K562 (cell line): ENCODE measurements around the gene SH3BGRL2. TPM values are rescaled to one million over a fixed set of nuclear protein-coding genes. Genes with fewer than 3 reads are reported as not detected.

Experiments
- MECOM ChIP-seq: fragments of 250-450 bp; sonication (Bioruptor Pico); IDR thresholded peaks from 2 replicates; pipeline ENCODE4 v1.8.0; 2022; ENCODE audit warnings: inconsistent platforms
- MTA3 ChIP-seq: fragments of 450-650 bp; formaldehyde crosslinking; IDR thresholded peaks from 2 replicates; pipeline ENCODE4 v1.6.1; 2017; ENCODE audit warnings: mild to moderate bottlenecking, borderline replicate concordance
- SIX5 ChIP-seq, 2 experiments: IDR thresholded peaks; 2 replicates each; pipeline ENCODE4 v1.6.1; 2011; ENCODE audit warnings: low read length in 2 of 2, borderline replicate concordance in 1 of 2, low read depth in 1 of 2, mild to moderate bottlenecking in 1 of 2, moderate library complexity in 1 of 2; ENCODE audit not compliant: insufficient read depth in 1 of 2
- SRSF1 ChIP-seq: fragments of 200-400 bp; formaldehyde crosslinking; IDR thresholded peaks from 2 replicates; pipeline ENCODE4 v1.6.1; 2017; ENCODE audit warnings: mild to moderate bottlenecking, low read depth, low read length, moderate library complexity
- TAF1 ChIP-seq: IDR thresholded peaks from 2 replicates; pipeline ENCODE4 v1.6.1; 2011; ENCODE audit warnings: mild to moderate bottlenecking, low read length, moderate library complexity; ENCODE audit not compliant: insufficient read depth, control insufficient read depth, severe bottlenecking; ENCODE audit errors: extremely low read depth
- ZFX ChIP-seq: sonication (generic); formaldehyde crosslinking; IDR thresholded peaks from 2 replicates; pipeline ENCODE4 v1.8.0; 2022; ENCODE audit warnings: mild to moderate bottlenecking, missing genetic modification reagents, moderate library complexity
- ZNF41 ChIP-seq: fragments of 250-450 bp; sonication (Bioruptor Pico); conservative IDR thresholded peaks from 2 replicates; pipeline ENCODE4 v1.4.0; 2020; ENCODE audit warnings: mild to moderate bottlenecking
- ZNF77 ChIP-seq: fragments of 250-450 bp; sonication (Bioruptor Pico); IDR thresholded peaks from 2 replicates; pipeline ENCODE4 v1.5.0; 2020
- ZNF785 ChIP-seq: fragments of 250-450 bp; sonication (Bioruptor Pico); IDR thresholded peaks from 2 replicates; pipeline ENCODE4 v1.4.0; 2020; ENCODE audit warnings: mild to moderate bottlenecking
- polyA plus RNA-seq, 8 experiments: library from polyadenylated mRNA; depleted of rRNA in 4 of 8; stranded (reverse) in 5 of 8; unstranded in 3 of 8; fragments of >200 nt; fragmentation: Nextera tagmentation in 2 of 8; fragmentation: Illumina TruSeq in 1 of 8; extraction: Ambion mirVana in 2 of 8; extraction: Trizol in 1 of 8; gene quantifications; 2 replicates each; pipeline versions ENCODE4 v1.2.1 to v1.2.3, GENCODE V29; 2011 to 2014; ENCODE audit warnings: inconsistent platforms in 1 of 8, missing spikeins in 1 of 8
- total RNA-seq, 7 experiments: library from RNA; depleted of rRNA in 6 of 7; stranded (reverse); fragments of >200 nt in 6 of 7; fragmentation: Illumina TruSeq in 2 of 7; extraction: Trizol in 2 of 7; gene quantifications; 2 replicates each; pipeline versions ENCODE4 v1.2.1 to v1.2.3, GENCODE V29; 2011 to 2021; ENCODE audit warnings: low replicate concordance in 1 of 7
- TF ChIP-seq, protein P1 (sequence below): fragments of 200-400 bp; formaldehyde crosslinking; IDR thresholded peaks from 2 replicates; pipeline ENCODE4 v1.6.1; 2017; ENCODE audit warnings: mild to moderate bottlenecking, low read depth, low read length, moderate library complexity
- TF ChIP-seq, protein P2 (sequence below): sonication (generic); formaldehyde crosslinking; IDR thresholded peaks from 2 replicates; pipeline ENCODE4 v1.8.0; 2022; ENCODE audit warnings: mild to moderate bottlenecking, missing genetic modification reagents
- TF ChIP-seq, protein P3 (sequence below): IDR thresholded peaks from 2 replicates; pipeline ENCODE4 v1.6.1; 2014; ENCODE audit warnings: antibody characterized with exemption
- TF ChIP-seq, protein P4 (sequence below): fragments of 450-650 bp; IDR thresholded peaks from 2 replicates; pipeline ENCODE4 v1.6.1; 2017; ENCODE audit warnings: antibody characterized with exemption

The SH3BGRL2 gene
- total and polyA plus RNA-seq, 9 of the 15 experiments (the other 6 are each of a cell fraction or from before 2014, with no cell fraction given), result 4.4 to 12.1 (median 7.3) TPM

DNA sequence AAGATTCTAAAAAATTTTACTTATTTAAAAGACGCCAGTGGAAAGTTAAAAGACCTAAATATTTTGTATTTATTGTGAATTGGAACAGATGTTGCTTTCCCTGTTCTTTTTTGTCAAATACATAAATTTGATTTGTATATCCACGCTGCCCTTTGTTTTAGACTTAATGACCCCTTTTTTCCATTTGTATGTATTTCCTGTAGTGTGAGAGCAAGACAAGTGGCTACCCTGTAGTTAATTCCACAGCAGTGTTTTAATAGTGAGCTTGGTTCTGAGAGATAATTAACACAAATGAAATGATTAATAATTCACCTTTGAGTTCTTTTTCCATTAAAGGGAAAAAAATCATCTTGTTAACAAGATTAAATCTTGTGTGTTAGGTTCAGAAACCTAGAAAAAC lies 16.6 kb downstream of the SH3BGRL2 start (continued):
- TF ChIP-seq, protein P1, sequence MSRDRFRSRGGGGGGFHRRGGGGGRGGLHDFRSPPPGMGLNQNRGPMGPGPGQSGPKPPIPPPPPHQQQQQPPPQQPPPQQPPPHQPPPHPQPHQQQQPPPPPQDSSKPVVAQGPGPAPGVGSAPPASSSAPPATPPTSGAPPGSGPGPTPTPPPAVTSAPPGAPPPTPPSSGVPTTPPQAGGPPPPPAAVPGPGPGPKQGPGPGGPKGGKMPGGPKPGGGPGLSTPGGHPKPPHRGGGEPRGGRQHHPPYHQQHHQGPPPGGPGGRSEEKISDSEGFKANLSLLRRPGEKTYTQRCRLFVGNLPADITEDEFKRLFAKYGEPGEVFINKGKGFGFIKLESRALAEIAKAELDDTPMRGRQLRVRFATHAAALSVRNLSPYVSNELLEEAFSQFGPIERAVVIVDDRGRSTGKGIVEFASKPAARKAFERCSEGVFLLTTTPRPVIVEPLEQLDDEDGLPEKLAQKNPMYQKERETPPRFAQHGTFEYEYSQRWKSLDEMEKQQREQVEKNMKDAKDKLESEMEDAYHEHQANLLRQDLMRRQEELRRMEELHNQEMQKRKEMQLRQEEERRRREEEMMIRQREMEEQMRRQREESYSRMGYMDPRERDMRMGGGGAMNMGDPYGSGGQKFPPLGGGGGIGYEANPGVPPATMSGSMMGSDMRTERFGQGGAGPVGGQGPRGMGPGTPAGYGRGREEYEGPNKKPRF, result no peak
- TF ChIP-seq, protein P2, sequence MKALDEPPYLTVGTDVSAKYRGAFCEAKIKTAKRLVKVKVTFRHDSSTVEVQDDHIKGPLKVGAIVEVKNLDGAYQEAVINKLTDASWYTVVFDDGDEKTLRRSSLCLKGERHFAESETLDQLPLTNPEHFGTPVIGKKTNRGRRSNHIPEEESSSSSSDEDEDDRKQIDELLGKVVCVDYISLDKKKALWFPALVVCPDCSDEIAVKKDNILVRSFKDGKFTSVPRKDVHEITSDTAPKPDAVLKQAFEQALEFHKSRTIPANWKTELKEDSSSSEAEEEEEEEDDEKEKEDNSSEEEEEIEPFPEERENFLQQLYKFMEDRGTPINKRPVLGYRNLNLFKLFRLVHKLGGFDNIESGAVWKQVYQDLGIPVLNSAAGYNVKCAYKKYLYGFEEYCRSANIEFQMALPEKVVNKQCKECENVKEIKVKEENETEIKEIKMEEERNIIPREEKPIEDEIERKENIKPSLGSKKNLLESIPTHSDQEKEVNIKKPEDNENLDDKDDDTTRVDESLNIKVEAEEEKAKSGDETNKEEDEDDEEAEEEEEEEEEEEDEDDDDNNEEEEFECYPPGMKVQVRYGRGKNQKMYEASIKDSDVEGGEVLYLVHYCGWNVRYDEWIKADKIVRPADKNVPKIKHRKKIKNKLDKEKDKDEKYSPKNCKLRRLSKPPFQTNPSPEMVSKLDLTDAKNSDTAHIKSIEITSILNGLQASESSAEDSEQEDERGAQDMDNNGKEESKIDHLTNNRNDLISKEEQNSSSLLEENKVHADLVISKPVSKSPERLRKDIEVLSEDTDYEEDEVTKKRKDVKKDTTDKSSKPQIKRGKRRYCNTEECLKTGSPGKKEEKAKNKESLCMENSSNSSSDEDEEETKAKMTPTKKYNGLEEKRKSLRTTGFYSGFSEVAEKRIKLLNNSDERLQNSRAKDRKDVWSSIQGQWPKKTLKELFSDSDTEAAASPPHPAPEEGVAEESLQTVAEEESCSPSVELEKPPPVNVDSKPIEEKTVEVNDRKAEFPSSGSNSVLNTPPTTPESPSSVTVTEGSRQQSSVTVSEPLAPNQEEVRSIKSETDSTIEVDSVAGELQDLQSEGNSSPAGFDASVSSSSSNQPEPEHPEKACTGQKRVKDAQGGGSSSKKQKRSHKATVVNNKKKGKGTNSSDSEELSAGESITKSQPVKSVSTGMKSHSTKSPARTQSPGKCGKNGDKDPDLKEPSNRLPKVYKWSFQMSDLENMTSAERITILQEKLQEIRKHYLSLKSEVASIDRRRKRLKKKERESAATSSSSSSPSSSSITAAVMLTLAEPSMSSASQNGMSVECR (CRISPR knock-in tag), result no peak
- no peak for TF ChIP-seq ZNF77 (CRISPR knock-in tag)
- no peak for TF ChIP-seq MECOM
- TF ChIP-seq SRSF1, result no peak
- no peak for TF ChIP-seq TAF1
- no peak for TF ChIP-seq SIX5 (IDR thresholded peaks at IDR 0.05; ENCODE audit: borderline replicate concordance in 1 of 2, insufficient read depth in 1 of 2, low read depth in 1 of 2, low read length in 2 of 2)
- no peak for TF ChIP-seq ZNF41 (CRISPR knock-in tag)
- TF ChIP-seq ZNF785, result no peak
- TF ChIP-seq, protein P3, sequence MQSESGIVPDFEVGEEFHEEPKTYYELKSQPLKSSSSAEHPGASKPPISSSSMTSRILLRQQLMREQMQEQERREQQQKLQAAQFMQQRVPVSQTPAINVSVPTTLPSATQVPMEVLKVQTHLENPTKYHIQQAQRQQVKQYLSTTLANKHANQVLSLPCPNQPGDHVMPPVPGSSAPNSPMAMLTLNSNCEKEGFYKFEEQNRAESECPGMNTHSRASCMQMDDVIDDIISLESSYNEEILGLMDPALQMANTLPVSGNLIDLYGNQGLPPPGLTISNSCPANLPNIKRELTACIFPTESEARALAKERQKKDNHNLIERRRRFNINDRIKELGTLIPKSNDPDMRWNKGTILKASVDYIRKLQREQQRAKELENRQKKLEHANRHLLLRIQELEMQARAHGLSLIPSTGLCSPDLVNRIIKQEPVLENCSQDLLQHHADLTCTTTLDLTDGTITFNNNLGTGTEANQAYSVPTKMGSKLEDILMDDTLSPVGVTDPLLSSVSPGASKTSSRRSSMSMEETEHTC, result no peak
- TF ChIP-seq MTA3, result no peak
- TF ChIP-seq ZFX (CRISPR knock-in tag), result no peak
- TF ChIP-seq, protein P4, sequence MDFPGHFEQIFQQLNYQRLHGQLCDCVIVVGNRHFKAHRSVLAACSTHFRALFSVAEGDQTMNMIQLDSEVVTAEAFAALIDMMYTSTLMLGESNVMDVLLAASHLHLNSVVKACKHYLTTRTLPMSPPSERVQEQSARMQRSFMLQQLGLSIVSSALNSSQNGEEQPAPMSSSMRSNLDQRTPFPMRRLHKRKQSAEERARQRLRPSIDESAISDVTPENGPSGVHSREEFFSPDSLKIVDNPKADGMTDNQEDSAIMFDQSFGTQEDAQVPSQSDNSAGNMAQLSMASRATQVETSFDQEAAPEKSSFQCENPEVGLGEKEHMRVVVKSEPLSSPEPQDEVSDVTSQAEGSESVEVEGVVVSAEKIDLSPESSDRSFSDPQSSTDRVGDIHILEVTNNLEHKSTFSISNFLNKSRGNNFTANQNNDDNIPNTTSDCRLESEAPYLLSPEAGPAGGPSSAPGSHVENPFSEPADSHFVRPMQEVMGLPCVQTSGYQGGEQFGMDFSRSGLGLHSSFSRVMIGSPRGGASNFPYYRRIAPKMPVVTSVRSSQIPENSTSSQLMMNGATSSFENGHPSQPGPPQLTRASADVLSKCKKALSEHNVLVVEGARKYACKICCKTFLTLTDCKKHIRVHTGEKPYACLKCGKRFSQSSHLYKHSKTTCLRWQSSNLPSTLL, result no peak
